ENCODE data around the gene PKN3. TPM values are rescaled to one million over a fixed set of nuclear protein-coding genes. Genes with fewer than 3 reads are reported as not detected.
A peak's percentile ranks its signal among the peaks of the same experiment; 100 is the strongest.

The PKN3 gene
- total RNA-seq, 1 donor from 2014 or later, result 16.5 TPM

- no peak for TF ChIP-seq CTCF (conservative IDR thresholded peaks at IDR 0.05; ENCODE audit: low read depth, low read length)
- DNase-seq (ENCODE audit: low read depth), result no peak
- H3K4me3 ChIP-seq (ENCODE audit: low read depth, low read length), result no peak overlapping the region
These were observed 32.5 kb upstream of the PKN3 start for GRCh38 chr9:128669786-128670185.

- no peak for TF ChIP-seq CTCF (conservative IDR thresholded peaks at IDR 0.05; ENCODE audit: low read depth, low read length)
- DNase-seq (ENCODE audit: low read depth), result no peak
- no peak overlapping the region for H3K4me3 ChIP-seq (ENCODE audit: low read depth, low read length)
These were observed 26.9 kb upstream of the PKN3 start for GRCh38 chr9:128675382-128675781.

- TF ChIP-seq CTCF (conservative IDR thresholded peaks at IDR 0.05; ENCODE audit: low read depth, low read length), result no peak
- no peak overlapping the region for H3K4me3 ChIP-seq (ENCODE audit: low read depth, low read length)
- no peak for DNase-seq (ENCODE audit: low read depth)
These were observed 24.5 kb upstream of the PKN3 start for GRCh38 chr9:128677794-128678193.

GRCh38 chr9:128683340-128684064, 18.8 kb upstream of the PKN3 start:
- peak overlapping the region; percentile 95 for H3K4me3 ChIP-seq (ENCODE audit: low read depth, low read length)
- TF ChIP-seq CTCF (conservative IDR thresholded peaks at IDR 0.05; ENCODE audit: low read depth, low read length), result no peak
- DNase-seq (ENCODE audit: low read depth), result peak; percentile 80

- no peak for TF ChIP-seq CTCF (conservative IDR thresholded peaks at IDR 0.05; ENCODE audit: low read depth, low read length)
- DNase-seq (ENCODE audit: low read depth), result no peak
- peak overlapping the region; percentile 95 for H3K4me3 ChIP-seq (ENCODE audit: low read depth, low read length)
These were observed 18.3 kb upstream of the PKN3 start for GRCh38 chr9:128684065-128684324.

- TF ChIP-seq CTCF (conservative IDR thresholded peaks at IDR 0.05; ENCODE audit: low read depth, low read length), result no peak
- H3K4me3 ChIP-seq (ENCODE audit: low read depth, low read length), result peak overlapping the region; percentile 95
- DNase-seq (ENCODE audit: low read depth), result no peak
These were observed 17.7 kb upstream of the PKN3 start for GRCh38 chr9:128684325-128685199.

Data from epithelial cell of proximal tubule (primary cell).